H9 (cell line): ENCODE measurements around the gene OSTC. TPM values are rescaled to one million over a fixed set of nuclear protein-coding genes. Genes with fewer than 3 reads are reported as not detected.

ENCODE experiments used
- DNase-seq: peaks from one replicate; pipeline ENCODE4 v3.0.0-alpha.2; 2017
- H2AFZ ChIP-seq: one replicate; pipeline ENCODE4 v1.6.1; 2013; ENCODE audit warnings: mild to moderate bottlenecking, low read length, control low read depth, moderate library complexity
- H2AK5ac ChIP-seq: 2 replicates; pipeline ENCODE4 v1.6.1; 2013; ENCODE audit warnings: low read length, control low read depth, mixed read lengths; ENCODE audit not compliant: insufficient read length
- H2BK120ac ChIP-seq: one replicate; pipeline ENCODE4 v1.6.1; 2013; ENCODE audit warnings: low read depth, mild to moderate bottlenecking, low read length, control low read depth, inconsistent platforms; ENCODE audit not compliant: poor library complexity, severe bottlenecking
- H2BK12ac ChIP-seq: 2 replicates; pipeline ENCODE4 v1.6.1; 2013; ENCODE audit warnings: low read length, control low read depth, mixed read lengths, low read depth; ENCODE audit not compliant: insufficient read length
- H2BK15ac ChIP-seq: 2 replicates; pipeline ENCODE4 v1.6.1; 2013; ENCODE audit warnings: low read depth, low read length, control low read depth
- H2BK20ac ChIP-seq: one replicate; pipeline ENCODE4 v1.6.1; 2013; ENCODE audit warnings: low read depth, mild to moderate bottlenecking, low read length, control low read depth, inconsistent platforms; ENCODE audit not compliant: poor library complexity, severe bottlenecking
- H2BK5ac ChIP-seq: 2 replicates; pipeline ENCODE4 v1.6.1; 2013; ENCODE audit warnings: low read length, control low read depth, mixed read lengths; ENCODE audit not compliant: insufficient read length
- H3K14ac ChIP-seq: 2 replicates; pipeline ENCODE4 v1.6.1; 2013; ENCODE audit warnings: low read length, control low read depth; ENCODE audit not compliant: insufficient read depth
- H3K18ac ChIP-seq: 2 replicates; pipeline ENCODE4 v1.6.1; 2013; ENCODE audit warnings: low read depth, mild to moderate bottlenecking, mixed read lengths, low read length, control low read depth; ENCODE audit not compliant: insufficient read length
- H3K23ac ChIP-seq: 2 replicates; pipeline ENCODE4 v1.6.1; 2013; ENCODE audit warnings: low read length, control low read depth, mixed read lengths, low read depth; ENCODE audit not compliant: insufficient read length
- H3K23me2 ChIP-seq: 2 replicates; pipeline ENCODE4 v1.6.1; 2013; ENCODE audit warnings: low read depth, mild to moderate bottlenecking, mixed read lengths, low read length, control low read depth; ENCODE audit not compliant: insufficient read length, poor library complexity, severe bottlenecking
- H3K27ac ChIP-seq: 2 replicates; pipeline ENCODE4 v1.5.1; 2013; ENCODE audit warnings: low read length, control low read depth, mixed read lengths, low read depth; ENCODE audit not compliant: insufficient read length
- H3K27me3 ChIP-seq: 2 replicates; pipeline ENCODE4 v1.6.1; 2013; ENCODE audit warnings: low read length, control low read depth, inconsistent platforms; ENCODE audit not compliant: insufficient read depth
- H3K4ac ChIP-seq: 2 replicates; pipeline ENCODE4 v1.6.1; 2013; ENCODE audit warnings: low read depth, mild to moderate bottlenecking, control low read depth, inconsistent platforms, low read length, moderate library complexity
- H3K4me1 ChIP-seq: 2 replicates; pipeline ENCODE4 v1.6.1; 2013; ENCODE audit warnings: low read length, control low read depth, inconsistent platforms; ENCODE audit not compliant: insufficient read depth
- H3K4me2 ChIP-seq: 2 replicates; pipeline ENCODE4 v1.6.1; 2013; ENCODE audit warnings: low read length, control low read depth, mixed read lengths; ENCODE audit not compliant: insufficient read length, insufficient read depth
- H3K56ac ChIP-seq: 2 replicates; pipeline ENCODE4 v1.6.1; 2013; ENCODE audit warnings: low read depth, mild to moderate bottlenecking, mixed read lengths, low read length, control low read depth; ENCODE audit not compliant: insufficient read length
- H3K79me1 ChIP-seq: 2 replicates; pipeline ENCODE4 v1.6.1; 2013; ENCODE audit warnings: low read depth, mild to moderate bottlenecking, moderate library complexity, low read length, control low read depth, inconsistent platforms; ENCODE audit not compliant: insufficient read depth, poor library complexity, severe bottlenecking
- H3K79me2 ChIP-seq: 2 replicates; pipeline ENCODE4 v1.6.1; 2013; ENCODE audit warnings: low read length, control low read depth, inconsistent platforms; ENCODE audit not compliant: insufficient read depth
- H3K9ac ChIP-seq: 2 replicates; pipeline ENCODE4 v1.6.1; 2013; ENCODE audit warnings: low read length, control low read depth, mixed read lengths; ENCODE audit not compliant: insufficient read length; ENCODE audit errors: extremely low read depth
- H3K9me3 ChIP-seq: one replicate; pipeline ENCODE4 v1.6.1; 2013; ENCODE audit warnings: low read depth, low read length, inconsistent platforms; ENCODE audit not compliant: control insufficient read depth
- H3T11ph ChIP-seq: one replicate; pipeline ENCODE4 v1.6.1; 2013; ENCODE audit warnings: mild to moderate bottlenecking, low read length, control low read depth, inconsistent platforms
- H4K20me1 ChIP-seq: one replicate; pipeline ENCODE4 v1.6.1; 2013; ENCODE audit not compliant: control insufficient read depth, insufficient read length, insufficient read depth
- H4K5ac ChIP-seq: 2 replicates; pipeline ENCODE4 v1.6.1; 2013; ENCODE audit warnings: low read depth, mild to moderate bottlenecking, mixed read lengths, low read length, control low read depth; ENCODE audit not compliant: insufficient read length
- H4K8ac ChIP-seq: replicated peaks from 2 replicates; pipeline ENCODE4 v1.6.1; 2013; ENCODE audit warnings: low read length, control low read depth, mixed read lengths, low read depth; ENCODE audit not compliant: insufficient read length
- H4K91ac ChIP-seq: 2 replicates; pipeline ENCODE4 v1.6.1; 2013; ENCODE audit warnings: low read depth, mild to moderate bottlenecking, moderate library complexity, mixed read lengths, low read length, control low read depth; ENCODE audit not compliant: insufficient read length
- H3K27ac Mint-ChIP-seq, 3 experiments: 2 replicates in 2 of 3; 3 replicates in 1 of 3; pipeline ENCODE4 v1.8.0; 2020 to 2021; ENCODE audit warnings: mixed read lengths in 3 of 3, mild to moderate bottlenecking in 1 of 3, moderate library complexity in 1 of 3
- H3K27me3 Mint-ChIP-seq: 2 replicates; pipeline ENCODE4 v1.8.0; 2021; ENCODE audit warnings: low read depth, mild to moderate bottlenecking, moderate library complexity, mixed read lengths
- H3K36me3 Mint-ChIP-seq, 3 experiments: 2 replicates in 2 of 3; 3 replicates in 1 of 3; pipeline ENCODE4 v1.8.0; 2020 to 2021; ENCODE audit warnings: low read depth in 3 of 3, mixed read lengths in 3 of 3; ENCODE audit not compliant: insufficient read depth in 1 of 3
- H3K4me1 Mint-ChIP-seq, 2 experiments: 2 replicates each; pipeline ENCODE4 v1.8.0; 2020; ENCODE audit warnings: mixed read lengths in 2 of 2
- H3K4me3 Mint-ChIP-seq, 2 experiments: 2 replicates in 1 of 2; 3 replicates in 1 of 2; pipeline ENCODE4 v1.8.0; 2020 to 2021; ENCODE audit warnings: mild to moderate bottlenecking in 2 of 2, mixed read lengths in 2 of 2, moderate library complexity in 1 of 2
- H3K9me3 Mint-ChIP-seq, 2 experiments: 2 replicates in 1 of 2; 3 replicates in 1 of 2; pipeline ENCODE4 v1.8.0; 2020; ENCODE audit warnings: mild to moderate bottlenecking in 2 of 2, mixed read lengths in 2 of 2, moderate library complexity in 1 of 2
- CTCF ChIP-seq: fragments of 200-600 bp; sonication (generic); conservative IDR thresholded peaks from 3 replicates; pipeline ENCODE4 v1.8.0; 2021; ENCODE audit warnings: antibody characterized with exemption, mild to moderate bottlenecking
- WGBS: extraction: QIAGEN DNeasy Blood & Tissue Kit; methylation state at CpG from one replicate; pipeline ENCODE4 v1.1.7; 2013; ENCODE audit warnings: missing lambda C conversion rate, low lambda C conversion rate, mixed read lengths; ENCODE audit not compliant: insufficient read length; ENCODE audit errors: extremely low coverage; 5-methylcytosine and 5-hydroxymethylcytosine counted together
- total RNA-seq: library from RNA; stranded (reverse); gene quantifications from 2 replicates; pipeline ENCODE4 v1.2.1, GENCODE V29; 2021

Gene OSTC
- total RNA-seq, 1 experiment from 2014 or later = 130 TPM

GRCh38 chr4:108716340-108716739 is 65.9 kb downstream of the OSTC start:
- H3K4me1 ChIP-seq = no peaks in the 10 kb centered on the region
- no peak overlapping the region for H3K56ac ChIP-seq
- no peak overlapping the region for H3K4ac ChIP-seq
- WGBS = no CpG with 5 or more reads among the region's 2 CpGs
- peaks cover 24 to 33% of the 10 kb centered on the region in 2 experiments for H3K4me1 Mint-ChIP-seq
- no peak overlapping the region for H3T11ph ChIP-seq
- no peak overlapping the region for H2AFZ ChIP-seq
- no peak overlapping the region for H3K23ac ChIP-seq
- no peaks in the 10 kb centered on the region for H3K9me3 ChIP-seq
- H3K27ac ChIP-seq = no peak overlapping the region
- H4K5ac ChIP-seq = no peak overlapping the region
- no peak overlapping the region for H2AK5ac ChIP-seq
- no peak overlapping the region for H3K14ac ChIP-seq
- no peak overlapping the region for H2BK15ac ChIP-seq
- H2BK12ac ChIP-seq = no peak overlapping the region
- H3K9ac ChIP-seq = no peak overlapping the region
- no peak overlapping the region for H4K8ac ChIP-seq
- H4K91ac ChIP-seq = no peak overlapping the region
- no peak for DNase-seq
- no peak overlapping the region for H2BK20ac ChIP-seq
- H3K79me1 ChIP-seq = no peaks in the 10 kb centered on the region
- H2BK5ac ChIP-seq = no peak overlapping the region
- no peak overlapping the region for H3K27ac Mint-ChIP-seq
- no peak overlapping the region for H2BK120ac ChIP-seq
- peaks cover 0 to 4% of the 10 kb centered on the region in 2 experiments; a peak in 2 of 5 replicates for H3K9me3 Mint-ChIP-seq
- H4K20me1 ChIP-seq = no peaks in the 10 kb centered on the region
- no peak overlapping the region for H3K4me3 Mint-ChIP-seq
- no peaks in the 10 kb centered on the region for H3K27me3 Mint-ChIP-seq
- no peak for TF ChIP-seq CTCF
- H3K4me2 ChIP-seq = no peak overlapping the region
- no peaks in the 10 kb centered on the region for H3K36me3 Mint-ChIP-seq
- H3K23me2 ChIP-seq = no peaks in the 10 kb centered on the region
- H3K27me3 ChIP-seq = no peaks in the 10 kb centered on the region
- no peak overlapping the region for H3K18ac ChIP-seq
- no peaks in the 10 kb centered on the region for H3K79me2 ChIP-seq
